ENCODE results near the gene SETD1B.

The SETD1B gene

GRCh38 chr12:121773011-121773777 is 30.6 kb upstream of the SETD1B start:
- no peak overlapping the region for H3K4me3 ChIP-seq (ENCODE audit: low read depth, low read length)
- DNase-seq (ENCODE audit: low read depth), result peak; percentile 90
- TF ChIP-seq CTCF (IDR thresholded peaks at IDR 0.05; ENCODE audit: insufficient read depth, low read depth, low read length, missing control alignments), result peak; percentile 87

GRCh38 chr12:121774968-121775474 is 28.8 kb upstream of the SETD1B start:
- H3K4me3 ChIP-seq (ENCODE audit: low read depth, low read length), result no peak overlapping the region
- DNase-seq (ENCODE audit: low read depth), result no peak
- TF ChIP-seq CTCF (IDR thresholded peaks at IDR 0.05; ENCODE audit: insufficient read depth, low read depth, low read length, missing control alignments), result no peak

GRCh38 chr12:121775501-121775900 is 28.3 kb upstream of the SETD1B start:
- DNase-seq (ENCODE audit: low read depth), result no peak
- TF ChIP-seq CTCF (IDR thresholded peaks at IDR 0.05; ENCODE audit: insufficient read depth, low read depth, low read length, missing control alignments), result no peak
- no peak overlapping the region for H3K4me3 ChIP-seq (ENCODE audit: low read depth, low read length)

- no peak overlapping the region for H3K4me3 ChIP-seq (ENCODE audit: low read depth, low read length)
- peak; percentile 91 for TF ChIP-seq CTCF (IDR thresholded peaks at IDR 0.05; ENCODE audit: insufficient read depth, low read depth, low read length, missing control alignments)
- DNase-seq (ENCODE audit: low read depth), result peak; percentile 88
These were observed 27.4 kb upstream of the SETD1B start for GRCh38 chr12:121776190-121777098.

- no peak for DNase-seq (ENCODE audit: low read depth)
- no peak for TF ChIP-seq CTCF (IDR thresholded peaks at IDR 0.05; ENCODE audit: insufficient read depth, low read depth, low read length, missing control alignments)
- no peak overlapping the region for H3K4me3 ChIP-seq (ENCODE audit: low read depth, low read length)
These were observed 25.0 kb upstream of the SETD1B start for GRCh38 chr12:121778567-121779421.

GRCh38 chr12:121779422-121779895 is 24.4 kb upstream of the SETD1B start:
- no peak for TF ChIP-seq CTCF (IDR thresholded peaks at IDR 0.05; ENCODE audit: insufficient read depth, low read depth, low read length, missing control alignments)
- DNase-seq (ENCODE audit: low read depth), result no peak
- H3K4me3 ChIP-seq (ENCODE audit: low read depth, low read length), result no peak overlapping the region
